Measurements from ENCODE around the gene ITPK1.

DNA sequence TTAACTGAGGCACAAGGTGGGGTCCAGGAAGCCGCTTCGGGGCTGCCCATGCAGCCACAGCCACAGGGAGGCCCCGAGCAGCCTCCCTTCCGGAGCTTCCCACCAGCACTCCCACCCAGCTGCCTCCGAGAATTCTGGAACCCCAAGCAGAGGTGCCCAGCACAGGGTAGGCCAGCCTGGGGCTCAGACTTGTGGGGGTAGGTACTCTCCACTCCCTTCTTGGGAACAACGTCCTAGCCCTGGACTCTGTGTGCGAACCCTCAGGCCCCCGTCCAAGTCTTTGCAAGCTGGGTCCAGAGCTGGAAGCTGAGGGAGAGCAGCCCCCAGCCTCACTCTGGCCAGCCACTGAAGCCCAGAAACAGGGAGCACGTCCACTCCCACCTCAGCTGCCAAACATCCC lies 16.1 kb downstream of the ITPK1 start:
- TF ChIP-seq, protein P1, sequence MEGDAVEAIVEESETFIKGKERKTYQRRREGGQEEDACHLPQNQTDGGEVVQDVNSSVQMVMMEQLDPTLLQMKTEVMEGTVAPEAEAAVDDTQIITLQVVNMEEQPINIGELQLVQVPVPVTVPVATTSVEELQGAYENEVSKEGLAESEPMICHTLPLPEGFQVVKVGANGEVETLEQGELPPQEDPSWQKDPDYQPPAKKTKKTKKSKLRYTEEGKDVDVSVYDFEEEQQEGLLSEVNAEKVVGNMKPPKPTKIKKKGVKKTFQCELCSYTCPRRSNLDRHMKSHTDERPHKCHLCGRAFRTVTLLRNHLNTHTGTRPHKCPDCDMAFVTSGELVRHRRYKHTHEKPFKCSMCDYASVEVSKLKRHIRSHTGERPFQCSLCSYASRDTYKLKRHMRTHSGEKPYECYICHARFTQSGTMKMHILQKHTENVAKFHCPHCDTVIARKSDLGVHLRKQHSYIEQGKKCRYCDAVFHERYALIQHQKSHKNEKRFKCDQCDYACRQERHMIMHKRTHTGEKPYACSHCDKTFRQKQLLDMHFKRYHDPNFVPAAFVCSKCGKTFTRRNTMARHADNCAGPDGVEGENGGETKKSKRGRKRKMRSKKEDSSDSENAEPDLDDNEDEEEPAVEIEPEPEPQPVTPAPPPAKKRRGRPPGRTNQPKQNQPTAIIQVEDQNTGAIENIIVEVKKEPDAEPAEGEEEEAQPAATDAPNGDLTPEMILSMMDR (IDR thresholded peaks at IDR 0.05; ENCODE audit: low read length) = no peak
- TF ChIP-seq EZH2 (optimal IDR thresholded peaks at IDR 0.05; ENCODE audit: low read depth, low read length) = no peak
